Kidney glomerular epithelial cell (primary cell): ENCODE measurements around the gene SS18.
A peak's percentile ranks its signal among the peaks of the same experiment; 100 is the strongest.
"Not testable (repeated sequence)": the region's sequence is repeated elsewhere in the genome, so short reads cannot be mapped to it uniquely, and the experiment has no call there.

ENCODE experiments used
- DNase-seq: peaks from one replicate; lab custom pipeline; 2025; lab: John Stamatoyannopoulos, UW

Gene SS18

DNA sequence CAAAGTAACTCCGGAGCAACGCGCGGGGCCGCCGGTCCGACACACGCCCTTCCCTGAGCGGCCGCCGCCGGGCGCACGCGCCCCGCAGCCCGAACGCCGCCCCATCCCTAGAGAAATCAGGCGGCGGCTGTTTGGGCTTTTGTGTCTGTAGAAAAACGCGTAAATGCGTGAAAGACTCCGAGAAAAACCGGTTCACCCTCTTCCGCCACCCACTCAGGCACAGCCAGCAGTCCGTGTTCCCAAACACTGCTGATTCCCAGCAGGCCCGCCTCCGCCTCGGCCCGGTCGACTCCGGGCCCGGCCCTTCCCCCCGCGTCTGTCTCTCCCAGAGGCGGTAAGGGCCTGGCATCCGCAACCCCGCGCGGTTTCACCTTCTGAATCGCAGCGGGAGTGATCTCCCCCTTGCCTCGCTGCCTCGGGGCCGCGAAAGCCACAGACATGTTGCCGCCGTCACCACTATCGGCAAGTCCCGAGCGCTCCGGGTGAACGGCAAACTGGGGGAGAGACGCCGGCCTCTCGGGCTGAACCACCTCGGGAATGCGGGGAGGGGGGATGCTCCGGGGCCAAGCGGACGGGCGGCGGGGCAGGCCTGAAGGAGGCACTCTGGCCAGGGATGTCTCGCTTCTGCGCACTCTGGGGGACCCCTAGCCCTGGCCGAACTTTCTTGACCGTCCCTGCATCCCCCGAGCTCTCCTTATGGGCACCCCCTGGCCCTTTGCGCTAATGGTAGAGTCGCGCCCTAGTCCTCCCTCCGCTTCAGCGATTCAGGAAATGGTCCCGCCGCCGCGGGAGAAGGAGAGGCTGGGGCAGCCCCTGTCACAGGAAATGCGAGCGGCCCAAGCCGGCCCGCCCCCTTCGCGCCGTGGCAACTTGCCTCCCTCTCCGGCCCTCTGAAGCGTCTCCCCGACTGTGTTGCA lies at the start of gene SS18:
Gene SS18, minus strand, starts transcription at position 484 of the 917 bp plus-strand sequence. Its CDS starts 44 bp downstream, at position 440.
- DNase-seq = peak; percentile 96

GRCh38 chr18:26135548-26135947 lies 45.1 kb upstream of the SS18 start:
- DNase-seq = no peak

DNA sequence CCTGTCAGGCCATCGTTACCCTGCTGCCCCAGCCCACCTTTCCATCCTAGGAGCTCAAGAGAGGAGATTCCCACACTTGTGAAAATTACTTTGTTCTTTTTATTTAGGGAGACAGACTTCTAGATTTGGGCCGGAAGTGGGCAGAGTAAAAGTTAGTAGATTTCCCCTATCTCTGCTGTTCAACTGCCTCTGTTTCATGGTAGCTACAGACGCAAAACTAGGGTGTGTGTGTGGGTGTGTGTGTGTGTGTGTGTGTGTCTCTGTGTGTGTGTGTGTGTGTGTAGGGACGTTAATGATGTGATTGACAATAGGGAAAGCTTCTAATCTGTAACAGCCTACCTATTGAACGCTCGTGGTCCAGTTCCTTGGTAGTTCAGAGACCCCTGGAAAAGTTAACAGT lies 43.7 kb upstream of the SS18 start:
- no peak for DNase-seq

DNA sequence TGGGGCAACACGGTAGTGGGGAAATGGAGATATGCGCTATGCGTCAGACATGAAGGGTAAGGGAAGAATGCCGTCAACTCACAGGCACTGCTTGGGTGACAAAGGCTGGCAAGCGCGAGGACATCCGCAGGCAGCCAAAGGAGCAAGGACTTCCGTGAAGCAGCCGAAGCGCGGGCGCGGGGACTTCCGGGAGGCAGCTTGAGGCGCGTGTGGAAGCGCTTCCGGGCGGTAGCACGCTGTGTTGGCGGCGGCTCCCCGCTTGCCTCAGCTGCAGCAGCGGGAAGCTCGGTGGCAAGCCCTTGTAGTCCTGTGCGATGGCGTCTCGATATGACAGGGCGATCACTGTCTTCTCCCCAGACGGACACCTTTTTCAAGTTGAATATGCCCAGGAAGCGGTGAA lies 43.2 kb upstream of the SS18 start, which contains the start of gene PSMA8:
Gene PSMA8, plus strand, starts transcription at position 218 of the 400 bp plus-strand sequence. Its CDS starts 97 bp downstream, at position 315.
- no peak for DNase-seq

- not testable (repeated sequence) for DNase-seq
These were observed 37.8 kb upstream of the SS18 start for GRCh38 chr18:26128192-26128591.

GRCh38 chr18:26127786-26128185 lies 37.4 kb upstream of the SS18 start:
- DNase-seq = no peak

DNA sequence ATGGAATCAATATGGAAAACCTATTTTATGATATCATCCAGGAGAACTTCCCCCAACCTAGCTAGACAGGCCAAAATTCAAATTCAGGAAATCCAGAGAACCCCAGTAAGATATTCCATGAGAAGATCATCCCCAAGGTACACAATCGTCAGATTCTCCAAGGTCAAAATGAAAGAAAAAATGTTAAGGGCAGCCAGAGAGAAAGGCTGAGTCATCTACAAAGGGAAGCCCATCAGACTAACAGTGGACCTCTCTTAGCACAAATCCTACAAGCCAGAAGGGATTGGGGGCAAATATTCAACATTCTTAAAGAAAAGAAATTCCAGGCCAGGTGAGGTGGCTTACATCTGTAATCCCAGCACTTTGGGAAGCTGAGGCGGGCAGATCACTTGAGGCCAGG lies 31.6 kb upstream of the SS18 start:
- DNase-seq = not testable (repeated sequence)

- DNase-seq = no peak
These were observed 31.1 kb upstream of the SS18 start for GRCh38 chr18:26121476-26121875.

GRCh38 chr18:26119246-26119645 lies 28.8 kb upstream of the SS18 start:
- no peak for DNase-seq

GRCh38 chr18:26104035-26104434 lies 13.6 kb upstream of the SS18 start:
- DNase-seq = no peak

GRCh38 chr18:26103579-26103978 lies 13.2 kb upstream of the SS18 start:
- no peak for DNase-seq

- DNase-seq = no peak
These were observed 7.2 kb upstream of the SS18 start for GRCh38 chr18:26097563-26097962.

DNA sequence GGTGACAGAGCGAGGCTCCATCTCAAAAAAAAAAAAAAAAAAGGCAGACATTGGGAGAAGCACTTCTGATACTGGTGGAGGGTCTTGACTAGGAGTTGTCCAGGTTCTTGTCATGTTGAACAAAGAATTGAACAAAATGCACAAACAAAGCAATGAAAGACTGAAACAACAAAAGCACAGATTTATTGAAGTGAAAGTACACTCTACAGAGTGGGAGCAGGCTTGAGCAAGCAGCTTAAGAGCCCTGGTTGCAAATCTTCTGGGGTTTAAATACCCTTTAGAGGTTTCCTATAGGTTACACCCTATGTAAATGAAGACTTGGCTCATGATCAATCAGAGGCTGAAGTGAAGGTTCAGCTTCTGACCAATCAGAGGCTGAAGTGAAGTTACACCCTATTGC lies 6.4 kb upstream of the SS18 start:
- DNase-seq = no peak

DNA sequence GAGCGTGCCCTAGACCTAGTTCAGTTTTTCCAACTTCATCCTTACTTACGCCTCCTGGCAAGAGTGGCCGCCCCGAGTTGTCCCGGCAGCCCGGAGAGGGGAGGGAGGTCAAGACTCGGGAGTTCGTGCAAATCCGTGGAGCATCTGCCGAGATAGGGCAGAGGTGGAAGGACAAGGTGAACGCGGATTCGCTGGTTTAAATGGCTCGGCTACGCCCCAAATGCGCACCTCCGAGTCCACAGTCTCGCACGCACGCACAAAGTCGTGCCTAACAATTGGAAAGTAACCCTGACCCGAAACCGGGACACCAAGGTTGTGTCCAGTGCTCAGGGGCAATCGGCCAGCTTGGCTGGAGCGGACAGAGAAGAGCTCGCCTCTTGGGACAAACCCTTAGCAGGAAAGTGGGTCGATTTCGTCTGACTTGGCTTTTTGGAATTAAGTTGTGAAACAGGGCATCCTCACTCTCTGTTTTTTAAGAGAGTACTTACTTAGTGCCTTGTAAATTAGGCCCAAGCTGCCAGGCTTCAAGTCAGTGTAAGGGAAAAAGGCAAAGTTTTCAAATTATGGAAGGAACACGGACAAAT lies 726 bp upstream of the SS18 start:
- DNase-seq = peak; percentile 96

DNA sequence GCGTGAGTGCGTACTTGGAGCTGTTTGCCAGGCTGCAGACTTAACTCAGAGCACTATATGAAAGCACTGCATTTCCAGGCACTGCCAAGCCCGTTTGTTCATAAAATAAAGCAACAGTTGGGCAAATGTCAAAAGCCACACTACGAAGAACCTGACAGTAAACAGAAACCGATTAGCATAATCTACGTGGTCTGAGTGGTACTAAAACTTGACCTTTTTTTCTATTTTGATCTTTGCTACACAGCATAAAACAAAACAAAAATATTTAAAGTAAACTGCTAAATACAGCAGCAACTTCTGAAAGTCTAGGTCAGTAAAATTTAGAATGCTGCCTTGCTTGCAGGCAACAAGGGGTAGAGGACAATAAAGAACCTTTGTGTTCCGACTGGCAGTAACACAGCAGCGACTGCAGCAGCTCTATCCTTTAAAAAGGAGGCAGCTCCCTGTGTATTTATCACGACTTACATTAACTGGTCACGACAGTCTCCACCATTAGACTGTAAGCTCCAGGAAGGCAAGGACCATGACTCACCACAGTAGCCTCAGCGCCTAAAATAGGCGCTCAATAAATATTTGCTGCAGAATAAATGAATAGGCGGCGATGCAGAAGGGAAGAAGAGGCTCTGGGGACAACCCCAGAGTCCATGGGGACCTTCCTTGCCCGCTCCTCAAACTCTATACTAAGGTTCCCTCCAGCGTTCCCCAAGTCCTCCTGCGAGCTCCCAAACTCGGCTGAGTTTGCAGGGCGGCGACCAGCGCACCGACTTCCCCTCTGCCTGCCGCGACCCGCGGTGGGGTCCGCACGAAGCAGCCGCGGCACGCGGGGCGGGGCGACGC lies 902 bp downstream of the SS18 start:
- DNase-seq = peak; percentile 44

- no peak for DNase-seq
These were observed 1.9 kb downstream of the SS18 start for GRCh38 chr18:26088487-26088886.

DNA sequence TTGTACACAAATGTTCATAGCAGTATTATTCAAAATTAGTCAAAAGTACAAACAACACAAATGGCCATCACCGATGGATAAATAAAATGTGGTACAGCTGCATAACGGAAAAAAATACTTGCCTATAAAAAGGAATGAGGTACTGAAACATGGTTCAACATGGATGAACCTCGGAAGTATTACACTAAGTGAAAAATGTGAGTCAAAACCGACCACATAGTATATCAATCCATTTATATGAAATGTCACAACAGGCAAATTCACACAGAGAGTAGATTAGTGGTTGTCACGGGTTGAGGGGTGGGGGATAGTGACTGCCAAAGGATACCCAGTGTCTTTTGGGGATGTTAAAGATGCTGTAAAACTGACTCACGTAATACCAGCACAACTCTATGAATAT lies 3.5 kb downstream of the SS18 start:
- no peak for DNase-seq

DNA sequence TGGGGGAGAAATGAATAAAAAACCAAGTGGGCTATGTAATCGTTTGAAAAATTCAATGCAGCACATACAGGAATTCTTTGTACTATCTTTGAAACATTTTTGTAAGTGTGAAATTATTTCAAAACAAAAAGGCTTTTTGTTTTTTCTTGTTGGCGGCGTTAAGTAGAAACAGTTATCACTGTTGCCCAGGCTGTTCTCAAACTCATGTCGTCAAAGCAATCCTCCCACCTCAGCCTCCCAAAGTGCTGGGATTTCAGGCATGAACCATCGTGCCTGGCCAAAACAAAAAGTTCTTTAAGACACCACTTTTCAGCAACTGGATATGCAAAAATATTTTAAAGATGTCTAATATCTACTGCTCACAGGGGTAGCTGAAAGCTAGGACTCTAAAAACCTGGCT lies 5.4 kb downstream of the SS18 start:
- DNase-seq = no peak

DNA sequence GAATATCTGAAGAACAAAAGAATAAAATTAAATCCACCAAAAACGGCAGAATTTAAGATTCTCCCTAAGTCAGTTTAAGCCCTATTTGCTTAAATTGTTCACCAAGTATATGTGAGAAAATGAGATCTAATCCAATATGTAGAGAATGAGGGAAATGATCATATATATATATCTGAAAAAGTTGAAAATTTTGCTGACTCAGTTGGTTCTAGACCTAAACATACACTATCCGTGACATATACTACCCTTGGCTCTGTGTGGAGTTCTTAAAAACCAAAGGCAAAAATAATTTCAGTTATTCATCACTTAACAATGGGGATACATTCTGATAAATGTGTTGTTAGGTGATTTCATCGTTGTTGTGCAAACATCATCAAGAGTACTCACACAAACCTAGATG lies 7.3 kb downstream of the SS18 start:
- no peak for DNase-seq

DNA sequence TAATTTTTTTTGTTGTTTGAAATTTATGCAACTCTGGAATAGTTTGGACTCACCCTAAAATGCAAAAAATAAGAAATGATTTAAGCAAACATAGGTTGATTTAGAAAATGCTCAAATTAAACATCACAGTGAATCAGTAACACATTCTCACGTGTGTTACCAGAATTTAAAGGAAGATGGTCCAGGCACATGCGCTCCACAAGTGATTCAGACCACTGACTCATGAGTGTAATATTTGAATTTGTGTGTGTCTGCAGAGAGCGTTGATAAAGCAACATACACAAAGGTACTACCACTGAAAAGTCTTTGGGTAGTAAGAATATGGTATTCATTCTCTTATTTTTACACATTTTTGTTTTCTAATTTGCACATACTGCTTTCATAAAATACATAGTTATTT lies 7.9 kb downstream of the SS18 start:
- no peak for DNase-seq

- DNase-seq = no peak
These were observed 16.2 kb downstream of the SS18 start for GRCh38 chr18:26074246-26074645.

DNA sequence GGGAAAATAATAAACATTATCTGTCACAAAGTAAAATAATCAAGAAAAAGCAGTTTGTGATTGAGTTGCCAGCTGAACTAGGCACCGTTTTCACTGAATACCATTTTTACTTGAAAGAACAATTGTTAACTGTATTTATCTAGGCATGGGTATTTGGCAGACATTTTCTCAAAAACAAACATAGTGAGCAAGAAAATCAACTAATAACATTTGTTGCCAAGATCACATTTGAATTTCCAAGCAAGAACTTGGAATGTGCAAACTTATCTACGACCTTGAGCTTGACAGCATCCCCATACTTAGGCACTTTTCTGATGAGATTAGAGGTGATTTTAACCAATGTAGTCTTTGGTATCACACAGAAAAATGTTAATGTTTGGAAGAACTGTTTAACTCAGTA lies 16.7 kb downstream of the SS18 start:
- DNase-seq = no peak

- no peak for DNase-seq
These were observed 18.7 kb downstream of the SS18 start for GRCh38 chr18:26071725-26072124.
